WTC11 (cell line): ENCODE results near the gene ST8SIA1. TPM values are rescaled to one million over a fixed set of nuclear protein-coding genes. Genes with fewer than 3 reads are reported as not detected.

Experiments used
- ATAC-seq: fragments of 200-7000 bp; cut with Tn5 transposase; 2 replicates; pipeline ENCODE4 v1.10.0; 2021; ENCODE audit warnings: mild to moderate bottlenecking, moderate library complexity
- CTCF ChIA-PET: fragments of 300-600 bp; sonication (Branson Sonifier 250); formaldehyde crosslinking; loops from one replicate; lab custom pipeline; 2021; ENCODE audit warnings: antibody characterized with exemption; lab: Charles Lee
- POLR2A ChIA-PET: fragments of 350-600 bp; sonication (Branson Sonifier 250); formaldehyde crosslinking; loops from one replicate; lab custom pipeline; 2021; ENCODE audit warnings: antibody characterized with exemption; lab: Charles Lee
- DNase-seq: peaks from one replicate; pipeline ENCODE4 v3.0.0; 2021; ENCODE audit warnings: low spot score
- H3K27ac Mint-ChIP-seq: 2 replicates; pipeline ENCODE4 v1.8.0; 2021; ENCODE audit warnings: mixed read lengths
- H3K27me3 Mint-ChIP-seq: 2 replicates; pipeline ENCODE4 v1.8.0; 2021; ENCODE audit warnings: low read depth, mild to moderate bottlenecking, moderate library complexity, mixed read lengths
- H3K36me3 Mint-ChIP-seq: 2 replicates; pipeline ENCODE4 v1.8.0; 2021; ENCODE audit warnings: mixed read lengths
- H3K4me1 Mint-ChIP-seq: 2 replicates; pipeline ENCODE4 v1.8.0; 2022; ENCODE audit warnings: mixed read lengths
- H3K4me3 Mint-ChIP-seq: 2 replicates; pipeline ENCODE4 v1.8.0; 2021; ENCODE audit warnings: mild to moderate bottlenecking, moderate library complexity, mixed read lengths
- H3K9me3 Mint-ChIP-seq: 2 replicates; pipeline ENCODE4 v1.8.0; 2021; ENCODE audit warnings: mixed read lengths
- ATF1 ChIP-seq: sonication (generic); formaldehyde crosslinking; IDR thresholded peaks from 2 replicates; pipeline ENCODE4 v1.8.1; 2023; ENCODE audit warnings: mild to moderate bottlenecking, moderate library complexity, missing genetic modification reagents
- CREM ChIP-seq: sonication (generic); formaldehyde crosslinking; IDR thresholded peaks from 2 replicates; pipeline ENCODE4 v1.8.1; 2022; ENCODE audit warnings: mild to moderate bottlenecking, missing genetic modification reagents, moderate library complexity
- FOXK1 ChIP-seq: sonication (generic); formaldehyde crosslinking; IDR thresholded peaks from 2 replicates; pipeline ENCODE4 v1.8.0; 2022; ENCODE audit warnings: mild to moderate bottlenecking, moderate library complexity, missing genetic modification reagents
- FOXP1 ChIP-seq: sonication (generic); formaldehyde crosslinking; IDR thresholded peaks from 2 replicates; pipeline ENCODE4 v1.8.0; 2022; ENCODE audit warnings: missing genetic modification reagents, mild to moderate bottlenecking, moderate library complexity, borderline replicate concordance
- MXD4 ChIP-seq: fragments of 250-450 bp; sonication (Bioruptor Pico); IDR thresholded peaks from 2 replicates; pipeline ENCODE4 v1.8.0; 2021; ENCODE audit warnings: mild to moderate bottlenecking, moderate library complexity, borderline replicate concordance
- MYBL2 ChIP-seq: sonication (generic); formaldehyde crosslinking; IDR thresholded peaks from 2 replicates; pipeline ENCODE4 v1.8.1; 2023; ENCODE audit warnings: mild to moderate bottlenecking, moderate library complexity, missing genetic modification reagents
- OVOL2 ChIP-seq: fragments of 250-450 bp; sonication (Bioruptor Pico); IDR thresholded peaks from 2 replicates; pipeline ENCODE4 v1.9.0; 2021; ENCODE audit warnings: mild to moderate bottlenecking, borderline replicate concordance
- SMAD3 ChIP-seq: sonication (generic); formaldehyde crosslinking; IDR thresholded peaks from 2 replicates; pipeline ENCODE4 v1.8.0; 2022; ENCODE audit warnings: missing genetic modification reagents, mild to moderate bottlenecking, borderline replicate concordance
- TCF7 ChIP-seq: sonication (generic); formaldehyde crosslinking; IDR thresholded peaks from 2 replicates; pipeline ENCODE4 v1.8.0; 2022; ENCODE audit warnings: mild to moderate bottlenecking, low read depth, missing genetic modification reagents, moderate library complexity
- ZNF121 ChIP-seq: sonication (generic); formaldehyde crosslinking; IDR thresholded peaks from 2 replicates; pipeline ENCODE4 v1.8.0; 2023; ENCODE audit warnings: missing genetic modification reagents
- ZNF317 ChIP-seq: sonication (generic); formaldehyde crosslinking; IDR thresholded peaks from 2 replicates; pipeline ENCODE4 v1.8.1; 2023; ENCODE audit warnings: low read depth, mild to moderate bottlenecking, moderate library complexity, missing genetic modification reagents, borderline replicate concordance
- ZNF425 ChIP-seq: fragments of 250-450 bp; sonication (Bioruptor Pico); conservative IDR thresholded peaks from 2 replicates; pipeline ENCODE4 v1.9.0; 2021; ENCODE audit warnings: mild to moderate bottlenecking
- total RNA-seq: library from RNA; stranded (reverse); gene quantifications from 3 replicates; pipeline ENCODE4 v1.2.3, GENCODE V29; 2021
- TF ChIP-seq, protein P1 (sequence below): sonication (generic); formaldehyde crosslinking; IDR thresholded peaks from 2 replicates; pipeline ENCODE4 v1.8.1; 2023; ENCODE audit warnings: mild to moderate bottlenecking, missing genetic modification reagents
- TF ChIP-seq, protein P2 (sequence below): sonication (generic); formaldehyde crosslinking; IDR thresholded peaks from 2 replicates; pipeline ENCODE4 v1.8.1; 2022; ENCODE audit warnings: low read depth, mild to moderate bottlenecking, moderate library complexity, missing genetic modification reagents, borderline replicate concordance
- TF ChIP-seq, protein P3 (sequence below): sonication (generic); formaldehyde crosslinking; conservative IDR thresholded peaks from 2 replicates; pipeline ENCODE4 v1.8.1; 2023; ENCODE audit warnings: mild to moderate bottlenecking, low read depth, missing genetic modification reagents, moderate library complexity
- TF ChIP-seq, protein P4 (sequence below): sonication (generic); formaldehyde crosslinking; IDR thresholded peaks from 2 replicates; pipeline ENCODE4 v1.8.0; 2022; ENCODE audit warnings: mild to moderate bottlenecking, missing genetic modification reagents
- TF ChIP-seq, protein P5 (sequence below): sonication (generic); formaldehyde crosslinking; IDR thresholded peaks from 2 replicates; pipeline ENCODE4 v1.8.1; 2023; ENCODE audit warnings: mild to moderate bottlenecking, missing genetic modification reagents, moderate library complexity

Gene ST8SIA1
- total RNA-seq, 1 experiment from 2014 or later, result 2.3 TPM

- ChIA-PET POLR2A (no interaction called here), CTCF (no interaction called here)
- no peaks in the 10 kb centered on the region for H3K36me3 Mint-ChIP-seq
- H3K27ac Mint-ChIP-seq, result no peak overlapping the region
- no peak for ATAC-seq
- no peak for DNase-seq
- H3K9me3 Mint-ChIP-seq, result no peaks in the 10 kb centered on the region
- H3K4me3 Mint-ChIP-seq, result no peak overlapping the region
- no peaks in the 10 kb centered on the region for H3K4me1 Mint-ChIP-seq
- no peaks in the 10 kb centered on the region for H3K27me3 Mint-ChIP-seq
- TF ChIP-seq FOXP1 (CRISPR knock-in tag), result no peak
- no peak for TF ChIP-seq MYBL2
- TF ChIP-seq MXD4, result no peak
- no peak for TF ChIP-seq TCF7 (CRISPR knock-in tag)
- TF ChIP-seq FOXK1 (CRISPR knock-in tag), result no peak
- TF ChIP-seq, protein P1, sequence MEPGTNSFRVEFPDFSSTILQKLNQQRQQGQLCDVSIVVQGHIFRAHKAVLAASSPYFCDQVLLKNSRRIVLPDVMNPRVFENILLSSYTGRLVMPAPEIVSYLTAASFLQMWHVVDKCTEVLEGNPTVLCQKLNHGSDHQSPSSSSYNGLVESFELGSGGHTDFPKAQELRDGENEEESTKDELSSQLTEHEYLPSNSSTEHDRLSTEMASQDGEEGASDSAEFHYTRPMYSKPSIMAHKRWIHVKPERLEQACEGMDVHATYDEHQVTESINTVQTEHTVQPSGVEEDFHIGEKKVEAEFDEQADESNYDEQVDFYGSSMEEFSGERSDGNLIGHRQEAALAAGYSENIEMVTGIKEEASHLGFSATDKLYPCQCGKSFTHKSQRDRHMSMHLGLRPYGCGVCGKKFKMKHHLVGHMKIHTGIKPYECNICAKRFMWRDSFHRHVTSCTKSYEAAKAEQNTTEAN (CRISPR knock-in tag), result no peak
- no peak for TF ChIP-seq SMAD3
- no peak for TF ChIP-seq ZNF425 (CRISPR knock-in tag)
- TF ChIP-seq OVOL2 (CRISPR knock-in tag), result no peak
- TF ChIP-seq, protein P2, sequence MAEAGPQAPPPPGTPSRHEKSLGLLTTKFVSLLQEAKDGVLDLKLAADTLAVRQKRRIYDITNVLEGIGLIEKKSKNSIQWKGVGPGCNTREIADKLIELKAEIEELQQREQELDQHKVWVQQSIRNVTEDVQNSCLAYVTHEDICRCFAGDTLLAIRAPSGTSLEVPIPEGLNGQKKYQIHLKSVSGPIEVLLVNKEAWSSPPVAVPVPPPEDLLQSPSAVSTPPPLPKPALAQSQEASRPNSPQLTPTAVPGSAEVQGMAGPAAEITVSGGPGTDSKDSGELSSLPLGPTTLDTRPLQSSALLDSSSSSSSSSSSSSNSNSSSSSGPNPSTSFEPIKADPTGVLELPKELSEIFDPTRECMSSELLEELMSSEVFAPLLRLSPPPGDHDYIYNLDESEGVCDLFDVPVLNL (CRISPR knock-in tag), result no peak
- no peak for TF ChIP-seq ATF1 (CRISPR knock-in tag)
- TF ChIP-seq, protein P3, sequence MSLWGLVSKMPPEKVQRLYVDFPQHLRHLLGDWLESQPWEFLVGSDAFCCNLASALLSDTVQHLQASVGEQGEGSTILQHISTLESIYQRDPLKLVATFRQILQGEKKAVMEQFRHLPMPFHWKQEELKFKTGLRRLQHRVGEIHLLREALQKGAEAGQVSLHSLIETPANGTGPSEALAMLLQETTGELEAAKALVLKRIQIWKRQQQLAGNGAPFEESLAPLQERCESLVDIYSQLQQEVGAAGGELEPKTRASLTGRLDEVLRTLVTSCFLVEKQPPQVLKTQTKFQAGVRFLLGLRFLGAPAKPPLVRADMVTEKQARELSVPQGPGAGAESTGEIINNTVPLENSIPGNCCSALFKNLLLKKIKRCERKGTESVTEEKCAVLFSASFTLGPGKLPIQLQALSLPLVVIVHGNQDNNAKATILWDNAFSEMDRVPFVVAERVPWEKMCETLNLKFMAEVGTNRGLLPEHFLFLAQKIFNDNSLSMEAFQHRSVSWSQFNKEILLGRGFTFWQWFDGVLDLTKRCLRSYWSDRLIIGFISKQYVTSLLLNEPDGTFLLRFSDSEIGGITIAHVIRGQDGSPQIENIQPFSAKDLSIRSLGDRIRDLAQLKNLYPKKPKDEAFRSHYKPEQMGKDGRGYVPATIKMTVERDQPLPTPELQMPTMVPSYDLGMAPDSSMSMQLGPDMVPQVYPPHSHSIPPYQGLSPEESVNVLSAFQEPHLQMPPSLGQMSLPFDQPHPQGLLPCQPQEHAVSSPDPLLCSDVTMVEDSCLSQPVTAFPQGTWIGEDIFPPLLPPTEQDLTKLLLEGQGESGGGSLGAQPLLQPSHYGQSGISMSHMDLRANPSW (CRISPR knock-in tag), result no peak
- TF ChIP-seq, protein P4, sequence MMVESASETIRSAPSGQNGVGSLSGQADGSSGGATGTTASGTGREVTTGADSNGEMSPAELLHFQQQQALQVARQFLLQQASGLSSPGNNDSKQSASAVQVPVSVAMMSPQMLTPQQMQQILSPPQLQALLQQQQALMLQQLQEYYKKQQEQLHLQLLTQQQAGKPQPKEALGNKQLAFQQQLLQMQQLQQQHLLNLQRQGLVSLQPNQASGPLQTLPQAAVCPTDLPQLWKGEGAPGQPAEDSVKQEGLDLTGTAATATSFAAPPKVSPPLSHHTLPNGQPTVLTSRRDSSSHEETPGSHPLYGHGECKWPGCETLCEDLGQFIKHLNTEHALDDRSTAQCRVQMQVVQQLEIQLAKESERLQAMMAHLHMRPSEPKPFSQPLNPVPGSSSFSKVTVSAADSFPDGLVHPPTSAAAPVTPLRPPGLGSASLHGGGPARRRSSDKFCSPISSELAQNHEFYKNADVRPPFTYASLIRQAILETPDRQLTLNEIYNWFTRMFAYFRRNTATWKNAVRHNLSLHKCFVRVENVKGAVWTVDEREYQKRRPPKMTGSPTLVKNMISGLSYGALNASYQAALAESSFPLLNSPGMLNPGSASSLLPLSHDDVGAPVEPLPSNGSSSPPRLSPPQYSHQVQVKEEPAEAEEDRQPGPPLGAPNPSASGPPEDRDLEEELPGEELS (CRISPR knock-in tag), result no peak
- no peak for TF ChIP-seq ZNF121 (CRISPR knock-in tag)
- no peak for TF ChIP-seq ZNF317 (CRISPR knock-in tag)
- no peak for TF ChIP-seq CREM (CRISPR knock-in tag)
- TF ChIP-seq, protein P5, sequence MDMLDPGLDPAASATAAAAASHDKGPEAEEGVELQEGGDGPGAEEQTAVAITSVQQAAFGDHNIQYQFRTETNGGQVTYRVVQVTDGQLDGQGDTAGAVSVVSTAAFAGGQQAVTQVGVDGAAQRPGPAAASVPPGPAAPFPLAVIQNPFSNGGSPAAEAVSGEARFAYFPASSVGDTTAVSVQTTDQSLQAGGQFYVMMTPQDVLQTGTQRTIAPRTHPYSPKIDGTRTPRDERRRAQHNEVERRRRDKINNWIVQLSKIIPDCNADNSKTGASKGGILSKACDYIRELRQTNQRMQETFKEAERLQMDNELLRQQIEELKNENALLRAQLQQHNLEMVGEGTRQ (CRISPR knock-in tag), result no peak
These were observed 20.6 kb upstream of the ST8SIA1 start for GRCh38 chr12:22355011-22355580.
